HCT116 (cell line): Measurements from ENCODE around the gene PLPPR3. TPM values are rescaled to one million over a fixed set of nuclear protein-coding genes. Genes with fewer than 3 reads are reported as not detected.

Source experiments
- ATAC-seq: fragments of 200-7000 bp; cut with Tn5 transposase; 2 replicates; pipeline ENCODE4 v1.9.1; 2020; ENCODE audit warnings: mild to moderate bottlenecking, moderate library complexity
- BruUV-seq: library from RNA; stranded (reverse); fragments of 400-500 nt; replicated peaks from 2 replicates; lab custom pipeline; 2021; lab: Mats Ljungman, UMichigan
- CTCF ChIA-PET: fragments of 300-600 bp; sonication (Branson Sonifier 250); formaldehyde crosslinking; loops from one replicate; lab custom pipeline; 2021; ENCODE audit warnings: antibody characterized with exemption; lab: Charles Lee
- POLR2A ChIA-PET: fragments of 300-600, 350-600 bp; sonication (Branson Sonifier 250); formaldehyde crosslinking; loops from one replicate; lab custom pipeline; 2021; ENCODE audit warnings: antibody characterized with exemption; lab: Charles Lee
- RAD21 ChIA-PET, 2 experiments: fragments of 300-600 bp; sonication (Branson Sonifier 250); formaldehyde crosslinking; loops; one replicate each; lab custom pipeline; 2023; ENCODE audit warnings: low total read pairs in 2 of 2; ENCODE audit not compliant: uncharacterized antibody in 2 of 2, unreplicated experiment in 2 of 2, low non-redundant PET in 1 of 2; lab: Charles Lee
- DNase-seq: peaks from one replicate; pipeline ENCODE4 v3.0.0-alpha.2; 2010; ENCODE audit warnings: low read depth, low spot score
- H2AFZ ChIP-seq: fragments of 200-600 bp; shearing (Covaris generic), sonication (generic); 2 replicates; pipeline ENCODE4 v1.6.1; 2017; ENCODE audit warnings: low read depth, mixed run types, mixed read lengths, antibody characterized with exemption, low read length; ENCODE audit not compliant: poor library complexity, severe bottlenecking
- H3K27ac ChIP-seq: 2 replicates; pipeline ENCODE4 v1.5.1; 2012; ENCODE audit warnings: low read depth, low read length
- H3K27me3 ChIP-seq: fragments of 200-600 bp; sonication (generic); 2 replicates; pipeline ENCODE4 v1.6.1; 2016; ENCODE audit warnings: mixed run types, low read length, mixed read lengths; ENCODE audit not compliant: insufficient read depth
- H3K36me3 ChIP-seq, 2 experiments: fragments of 200-500 bp in 1 of 2; fragments of 200-600 bp in 1 of 2; sonication (Bioruptor generic) in 1 of 2; sonication (generic) in 1 of 2; 2 replicates each; pipeline versions ENCODE4 v1.5.1 to v1.6.1; 2014 to 2016; ENCODE audit warnings: low read length in 2 of 2, inconsistent platforms in 1 of 2, mixed read lengths in 1 of 2, mixed run types in 1 of 2; ENCODE audit not compliant: insufficient read depth in 2 of 2, control insufficient read depth in 1 of 2
- H3K4me1 ChIP-seq, 2 experiments: fragments of 200-600 bp in 1 of 2; sonication (generic) in 1 of 2; 2 replicates each; pipeline versions ENCODE4 v1.5.1 to v1.6.1; 2012 to 2017; ENCODE audit warnings: low read length in 2 of 2, inconsistent platforms in 1 of 2, mild to moderate bottlenecking in 1 of 2, mixed read lengths in 1 of 2, mixed run types in 1 of 2, moderate library complexity in 1 of 2; ENCODE audit not compliant: insufficient read depth in 2 of 2, control insufficient read depth in 1 of 2
- H3K4me2 ChIP-seq: fragments of 200-600 bp; sonication (generic); 2 replicates; pipeline ENCODE4 v1.6.1; 2017; ENCODE audit warnings: mixed run types, low read length, mixed read lengths
- H3K4me3 ChIP-seq, 2 experiments: fragments of 200-600 bp in 1 of 2; sonication (generic) in 1 of 2; replicated peaks in 1 of 2; 2 replicates each; pipeline ENCODE4 v1.5.1; 2011 to 2016; ENCODE audit warnings: low read length in 2 of 2, control low read depth in 1 of 2, low read depth in 1 of 2, mild to moderate bottlenecking in 1 of 2, mixed read lengths in 1 of 2, mixed run types in 1 of 2
- H3K79me2 ChIP-seq: fragments of 200-600 bp; sonication (generic); 2 replicates; pipeline ENCODE4 v1.6.1; 2017; ENCODE audit warnings: mild to moderate bottlenecking, mixed run types, low read length, moderate library complexity, mixed read lengths; ENCODE audit not compliant: insufficient read depth
- H3K9ac ChIP-seq: fragments of 200-600 bp; sonication (generic); 2 replicates; pipeline ENCODE4 v1.6.1; 2016; ENCODE audit warnings: low read length, mixed read lengths
- H3K9me2 ChIP-seq: fragments of 200-600 bp; sonication (generic), shearing (Covaris generic); 2 replicates; pipeline ENCODE4 v1.6.1; 2017; ENCODE audit warnings: mixed run types, mild to moderate bottlenecking, moderate library complexity; ENCODE audit not compliant: insufficient read depth
- H3K9me3 ChIP-seq, 2 experiments: fragments of 200-500 bp in 1 of 2; fragments of 200-600 bp in 1 of 2; sonication (Bioruptor generic) in 1 of 2; sonication (generic) in 1 of 2; 2 replicates each; pipeline ENCODE4 v1.6.1; 2014 to 2017; ENCODE audit warnings: low read length in 2 of 2, mixed read lengths in 2 of 2, inconsistent platforms in 1 of 2, low read depth in 1 of 2, mild to moderate bottlenecking in 1 of 2, mixed run types in 1 of 2, moderate library complexity in 1 of 2; ENCODE audit not compliant: control insufficient read depth in 1 of 2, insufficient read depth in 1 of 2
- H4K20me1 ChIP-seq: fragments of 200-600 bp; sonication (generic), shearing (Covaris generic); 2 replicates; pipeline ENCODE4 v1.6.1; 2017; ENCODE audit warnings: mixed run types, mild to moderate bottlenecking, moderate library complexity; ENCODE audit not compliant: insufficient read depth
- ATF3 ChIP-seq: IDR thresholded peaks from 2 replicates; pipeline ENCODE4 v1.6.1; 2012
- CBX3 ChIP-seq: IDR thresholded peaks from 2 replicates; pipeline ENCODE4 v1.6.1; 2012; ENCODE audit warnings: low read depth
- CEBPB ChIP-seq: IDR thresholded peaks from 2 replicates; pipeline ENCODE4 v1.6.1; 2012; ENCODE audit warnings: low read depth
- CTCF ChIP-seq, 3 experiments: fragments of 200-600 bp in 1 of 3; sonication (generic) in 1 of 3; IDR thresholded peaks in 2 of 3; conservative IDR thresholded peaks in 1 of 3; 2 replicates each; pipeline ENCODE4 v1.5.1; 2012 to 2017; ENCODE audit warnings: low read depth in 2 of 3, low read length in 2 of 3, antibody characterized with exemption in 1 of 3, borderline replicate concordance in 1 of 3, control low read depth in 1 of 3, mild to moderate bottlenecking in 1 of 3, mixed read lengths in 1 of 3, mixed run types in 1 of 3, moderate library complexity in 1 of 3; ENCODE audit not compliant: insufficient read depth in 1 of 3
- EGR1 ChIP-seq: IDR thresholded peaks from 2 replicates; pipeline ENCODE4 v1.6.1; 2012; ENCODE audit warnings: low read depth
- ELF1 ChIP-seq: IDR thresholded peaks from 2 replicates; pipeline ENCODE4 v1.6.1; 2012; ENCODE audit warnings: low read depth, borderline replicate concordance
- EZH2 ChIP-seq: fragments of 200-600 bp; sonication (generic); IDR thresholded peaks from 2 replicates; pipeline ENCODE4 v1.6.1; 2017; ENCODE audit warnings: antibody characterized with exemption, mixed run types
- FOSL1 ChIP-seq: IDR thresholded peaks from 2 replicates; pipeline ENCODE4 v1.6.1; 2012; ENCODE audit warnings: low read depth
- JUND ChIP-seq: IDR thresholded peaks from 2 replicates; pipeline ENCODE4 v1.6.1; 2012
- MAX ChIP-seq: IDR thresholded peaks from 2 replicates; pipeline ENCODE4 v1.6.1; 2012
- POLR2A ChIP-seq: IDR thresholded peaks from 2 replicates; pipeline ENCODE4 v1.7.0; 2011; ENCODE audit warnings: borderline replicate concordance; ENCODE audit not compliant: insufficient read depth, insufficient read length; ENCODE audit errors: extremely low read depth
- POLR2AphosphoS5 ChIP-seq: IDR thresholded peaks from 2 replicates; pipeline ENCODE4 v1.6.1; 2011; ENCODE audit warnings: mild to moderate bottlenecking, low read depth, low read length, moderate library complexity
- RAD21 ChIP-seq: IDR thresholded peaks from 2 replicates; pipeline ENCODE4 v1.6.1; 2012; ENCODE audit warnings: low read depth, mild to moderate bottlenecking
- REST ChIP-seq: IDR thresholded peaks from 2 replicates; pipeline ENCODE4 v1.6.1; 2012; ENCODE audit warnings: low read depth
- SIN3A ChIP-seq: IDR thresholded peaks from 2 replicates; pipeline ENCODE4 v1.6.1; 2012; ENCODE audit warnings: low read depth
- SP1 ChIP-seq: IDR thresholded peaks from 2 replicates; pipeline ENCODE4 v1.6.1; 2012; ENCODE audit warnings: low read depth
- SRF ChIP-seq: IDR thresholded peaks from 2 replicates; pipeline ENCODE4 v1.6.1; 2012; ENCODE audit warnings: low read depth
- ZBTB33 ChIP-seq: IDR thresholded peaks from 2 replicates; pipeline ENCODE4 v1.6.1; 2011; ENCODE audit warnings: mild to moderate bottlenecking, low read length, moderate library complexity; ENCODE audit not compliant: insufficient replicate concordance; ENCODE audit errors: extremely low read depth
- intact Hi-C: fragments of 100-400 bp; cut with micrococcal nuclease; formaldehyde crosslinking; loops from 2 replicates; pipeline ENCODE4 v1.10.0; 2022
- total RNA-seq: library from RNA; stranded (reverse); gene quantifications from one replicate; pipeline ENCODE4 v1.2.1, GENCODE V29; 2021; ENCODE audit not compliant: unreplicated experiment

Gene PLPPR3
- total RNA-seq, 1 experiment from 2014 or later, result 0.27 TPM

GRCh38 chr19:765179-765738 is 56.5 kb downstream of the PLPPR3 start:
- no peak overlapping the region for H3K27ac ChIP-seq

More at GRCh38 chr19:765179-765738, 56.5 kb downstream of the PLPPR3 start:
- Histone ChIP-seq H3K79me2 (no peaks in the 10 kb centered on the region; the same call in 1 of the 2 replicates), H2AFZ (no peak overlapping the region), H3K4me3 (no peak overlapping the region), H3K9ac (no peak overlapping the region), H3K27me3 (no peaks in the 10 kb centered on the region), H3K36me3 (peaks cover 5 to 25% of the 10 kb centered on the region in 2 experiments), H3K4me1 (peaks cover 0 to 7% of the 10 kb centered on the region in 2 experiments; a peak in 2 of 4 replicates), H3K9me3 (peaks cover 0 to 4% of the 10 kb centered on the region in 2 experiments; a peak in 1 of 4 replicates), H3K4me2 (no peak overlapping the region), H4K20me1 (no peaks in the 10 kb centered on the region), H3K9me2 (no peaks in the 10 kb centered on the region)
- TF ChIP-seq EZH2 (no peak), JUND (no peak), ATF3 (no peak), ZBTB33 (no peak), POLR2AphosphoS5 (no peak), CEBPB (no peak), CTCF (IDR thresholded peaks at IDR 0.05 in 2 of 3, conservative IDR thresholded peaks at IDR 0.05 in 1 of 3; ENCODE audit: borderline replicate concordance in 1 of 3, insufficient read depth in 1 of 3, low read depth in 2 of 3, low read length in 2 of 3) (no peak), REST (no peak), CBX3 (no peak), RAD21 (no peak), ELF1 (no peak), SIN3A (no peak), EGR1 (no peak), SRF (no peak), SP1 (no peak), MAX (no peak), POLR2A (no peak), FOSL1 (no peak)
- intact Hi-C loops, result no loop called here
- POLR2A ChIA-PET, result no interaction called here
- BruUV-seq, result no TSS peak
- ATAC-seq (0 out of 2 replicates have a peak, but pooled peaks have one; percentile 9), DNase-seq (no peak)
- RAD21 ChIA-PET, result no interaction called here
- CTCF ChIA-PET, result no interaction called here
